ENCODE results near the gene PEX6.
A peak's percentile ranks its signal among the peaks of the same experiment; 100 is the strongest.

PEX6 gene, protein sequence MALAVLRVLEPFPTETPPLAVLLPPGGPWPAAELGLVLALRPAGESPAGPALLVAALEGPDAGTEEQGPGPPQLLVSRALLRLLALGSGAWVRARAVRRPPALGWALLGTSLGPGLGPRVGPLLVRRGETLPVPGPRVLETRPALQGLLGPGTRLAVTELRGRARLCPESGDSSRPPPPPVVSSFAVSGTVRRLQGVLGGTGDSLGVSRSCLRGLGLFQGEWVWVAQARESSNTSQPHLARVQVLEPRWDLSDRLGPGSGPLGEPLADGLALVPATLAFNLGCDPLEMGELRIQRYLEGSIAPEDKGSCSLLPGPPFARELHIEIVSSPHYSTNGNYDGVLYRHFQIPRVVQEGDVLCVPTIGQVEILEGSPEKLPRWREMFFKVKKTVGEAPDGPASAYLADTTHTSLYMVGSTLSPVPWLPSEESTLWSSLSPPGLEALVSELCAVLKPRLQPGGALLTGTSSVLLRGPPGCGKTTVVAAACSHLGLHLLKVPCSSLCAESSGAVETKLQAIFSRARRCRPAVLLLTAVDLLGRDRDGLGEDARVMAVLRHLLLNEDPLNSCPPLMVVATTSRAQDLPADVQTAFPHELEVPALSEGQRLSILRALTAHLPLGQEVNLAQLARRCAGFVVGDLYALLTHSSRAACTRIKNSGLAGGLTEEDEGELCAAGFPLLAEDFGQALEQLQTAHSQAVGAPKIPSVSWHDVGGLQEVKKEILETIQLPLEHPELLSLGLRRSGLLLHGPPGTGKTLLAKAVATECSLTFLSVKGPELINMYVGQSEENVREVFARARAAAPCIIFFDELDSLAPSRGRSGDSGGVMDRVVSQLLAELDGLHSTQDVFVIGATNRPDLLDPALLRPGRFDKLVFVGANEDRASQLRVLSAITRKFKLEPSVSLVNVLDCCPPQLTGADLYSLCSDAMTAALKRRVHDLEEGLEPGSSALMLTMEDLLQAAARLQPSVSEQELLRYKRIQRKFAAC

GRCh38 chr6:42978839-42979522 lies at the start of gene PEX6:
PEX6 (minus strand) TSS chr6:42979181; CDS start chr6:42979150, 31 bp downstream.
- peak; percentile 85 for DNase-seq

- no peak for DNase-seq
These were observed 47.4 kb upstream of the PEX6 start for GRCh38 chr6:43026365-43026764.

DNA sequence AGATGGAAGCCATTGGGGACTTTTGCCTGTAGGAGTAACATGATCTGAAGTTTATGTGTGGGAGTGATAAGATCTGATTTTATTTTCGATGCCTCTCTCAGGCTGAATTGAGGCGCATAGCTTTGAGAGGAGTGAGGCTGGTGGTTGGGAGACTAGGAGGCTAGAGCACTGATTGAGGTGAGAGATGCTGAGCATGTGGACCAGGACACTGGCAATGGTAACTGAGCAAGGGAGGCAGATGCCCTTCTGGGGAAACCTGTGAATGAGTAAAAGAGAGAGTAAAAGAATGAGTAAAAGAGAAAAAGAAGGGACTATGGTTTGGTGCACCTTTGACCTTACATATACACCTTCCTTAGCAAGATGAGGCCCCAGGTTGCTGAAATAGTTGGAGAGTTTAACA lies 45.5 kb upstream of the PEX6 start:
- no peak for DNase-seq

DNA sequence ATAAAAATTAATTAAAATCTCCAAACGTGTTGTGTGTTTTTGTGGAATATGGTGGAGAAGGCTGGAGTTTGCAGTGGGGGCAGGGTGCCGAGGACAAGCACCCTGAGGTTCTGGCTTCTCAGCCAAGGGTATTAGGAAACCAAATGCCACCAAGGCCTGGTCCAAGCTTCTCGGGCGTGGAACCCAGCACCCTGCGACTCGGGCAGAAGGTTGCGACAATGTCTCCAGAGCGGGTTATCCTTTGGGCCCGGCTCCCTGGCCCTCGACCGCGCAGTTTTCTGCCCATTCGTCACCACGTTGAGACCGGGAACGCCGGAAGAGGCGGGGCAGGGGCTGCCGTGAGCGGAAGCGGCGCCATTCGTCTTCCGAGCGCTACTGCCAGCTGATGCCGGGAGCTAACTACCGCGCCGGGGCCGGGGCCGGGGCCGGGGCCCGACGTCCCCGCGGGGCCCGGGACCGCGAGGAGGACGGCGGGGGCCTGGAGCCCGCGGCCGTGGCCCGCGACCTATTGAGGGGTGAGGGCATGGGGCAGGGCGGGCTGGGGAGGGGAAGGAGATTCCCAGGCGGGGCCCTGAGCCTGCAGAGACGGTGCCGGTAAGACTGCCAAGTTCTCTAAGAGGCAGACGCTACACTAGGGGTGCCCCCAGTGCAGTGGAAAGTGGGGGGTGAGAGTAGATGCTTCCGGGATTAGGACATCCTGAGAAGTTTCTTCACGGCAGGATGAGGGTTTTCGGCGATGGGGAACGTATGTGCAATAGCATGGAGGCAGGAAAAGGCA lies 42.5 kb upstream of the PEX6 start, which contains the start of gene RRP36:
RRP36 (plus strand) TSS at position 354 of the 778 bp plus-strand sequence; CDS start at position 386, 32 bp downstream.
- peak; percentile 65 for DNase-seq

GRCh38 chr6:43020847-43021246 lies 41.9 kb upstream of the PEX6 start:
- DNase-seq = no peak

- no peak for DNase-seq
These were observed 41.2 kb upstream of the PEX6 start for GRCh38 chr6:43020052-43020705.

- DNase-seq = no peak
These were observed 40.2 kb upstream of the PEX6 start for GRCh38 chr6:43019152-43019551.

DNA sequence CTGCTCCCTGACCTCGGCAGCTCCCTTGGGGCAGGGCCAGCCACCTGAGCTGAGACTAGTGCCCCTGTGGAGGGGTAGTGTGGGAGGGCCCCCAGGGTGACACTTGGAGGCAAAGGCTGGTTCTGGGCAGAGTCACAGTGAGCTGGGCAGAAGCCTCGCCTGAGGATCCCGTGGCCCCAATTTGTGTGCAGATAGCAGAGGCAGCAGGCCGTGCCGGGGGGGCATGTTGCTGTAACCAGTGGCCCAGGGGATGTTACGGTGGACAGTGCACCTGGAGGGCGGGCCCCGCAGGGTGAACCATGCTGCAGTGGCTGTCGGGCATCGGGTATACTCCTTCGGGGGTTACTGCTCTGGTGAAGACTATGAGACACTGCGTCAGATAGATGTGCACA lies 38.0 kb upstream of the PEX6 start:
- DNase-seq = no peak

- DNase-seq = no peak
These were observed 37.4 kb upstream of the PEX6 start for GRCh38 chr6:43016176-43016942.

DNA sequence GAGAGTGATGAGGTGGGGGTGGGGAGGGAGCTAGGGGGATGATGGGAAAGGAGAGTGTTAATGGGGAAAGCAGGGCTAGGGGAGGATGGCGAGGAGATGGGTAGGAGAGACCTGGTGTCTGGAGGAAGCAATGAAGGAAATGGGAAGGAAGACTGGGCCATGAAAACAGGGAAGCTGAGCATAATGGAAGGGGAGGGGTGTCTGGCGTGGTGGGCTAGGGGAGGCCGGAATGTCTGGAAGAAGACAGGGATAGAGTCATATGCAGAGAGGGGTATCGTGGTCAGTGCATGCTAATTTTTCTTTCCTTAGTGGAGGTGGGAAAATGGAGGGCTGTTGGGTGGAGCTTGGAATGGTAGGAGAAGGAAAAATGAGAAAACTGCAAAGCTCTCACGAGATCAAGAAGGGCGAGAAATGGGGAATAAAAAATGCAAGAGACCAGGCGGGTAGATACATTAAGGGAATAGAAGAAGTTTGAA lies 35.5 kb upstream of the PEX6 start:
- DNase-seq = peak; percentile 25

GRCh38 chr6:43013843-43014433 lies 35.0 kb upstream of the PEX6 start, which contains the start of the genes KLHDC3 and MEA1:
KLHDC3 (plus strand) TSS chr6:43014249; CDS start chr6:43017193, 2,944 bp downstream.
MEA1 (minus strand) TSS chr6:43013946; CDS start chr6:43013813, 133 bp downstream.
- DNase-seq = peak; percentile 100

DNA sequence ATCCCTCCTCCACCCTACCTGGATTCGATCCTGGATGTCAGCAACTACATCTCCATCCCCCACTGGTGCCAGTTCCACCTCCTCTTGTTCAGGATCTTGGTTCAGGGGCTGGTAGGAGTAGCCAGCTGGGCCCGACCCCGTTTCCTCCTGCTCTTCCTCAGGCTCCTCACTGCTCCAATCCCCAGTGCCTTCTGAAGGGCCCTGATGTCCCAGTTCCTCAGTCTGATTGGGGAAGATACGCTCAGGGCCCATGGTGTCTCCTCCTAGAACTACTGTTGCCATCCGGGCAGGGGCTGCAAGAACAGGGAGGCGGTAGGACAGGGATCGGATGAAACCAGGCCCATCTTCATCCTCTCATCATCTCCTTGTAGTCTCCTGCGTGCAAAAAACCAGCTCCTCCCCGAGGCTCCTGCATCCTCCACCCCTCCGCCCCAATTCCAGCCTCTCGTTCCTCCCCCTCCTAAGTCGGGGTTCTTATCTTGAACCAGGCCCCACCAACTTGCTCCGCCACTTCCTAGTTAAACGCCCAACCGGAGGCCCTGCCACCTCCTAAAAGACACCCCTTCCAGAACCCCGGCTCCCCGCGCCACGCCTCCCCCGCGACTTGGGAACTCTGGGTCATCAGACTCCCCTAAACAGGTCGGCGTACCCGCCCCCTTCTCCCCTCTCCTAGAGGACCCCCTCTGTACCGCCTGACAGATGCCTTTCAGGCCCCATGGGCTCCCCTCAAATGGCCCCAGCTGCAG lies 34.3 kb upstream of the PEX6 start:
- peak; percentile 15 for DNase-seq

- DNase-seq = no peak
These were observed 33.4 kb upstream of the PEX6 start for GRCh38 chr6:43012364-43012763.

GRCh38 chr6:43011207-43011606 lies 32.2 kb upstream of the PEX6 start:
- DNase-seq = no peak

GRCh38 chr6:43009124-43009523 lies 30.1 kb upstream of the PEX6 start:
- DNase-seq = no peak

- no peak for DNase-seq
These were observed 28.1 kb upstream of the PEX6 start for GRCh38 chr6:43007126-43007525.

DNA sequence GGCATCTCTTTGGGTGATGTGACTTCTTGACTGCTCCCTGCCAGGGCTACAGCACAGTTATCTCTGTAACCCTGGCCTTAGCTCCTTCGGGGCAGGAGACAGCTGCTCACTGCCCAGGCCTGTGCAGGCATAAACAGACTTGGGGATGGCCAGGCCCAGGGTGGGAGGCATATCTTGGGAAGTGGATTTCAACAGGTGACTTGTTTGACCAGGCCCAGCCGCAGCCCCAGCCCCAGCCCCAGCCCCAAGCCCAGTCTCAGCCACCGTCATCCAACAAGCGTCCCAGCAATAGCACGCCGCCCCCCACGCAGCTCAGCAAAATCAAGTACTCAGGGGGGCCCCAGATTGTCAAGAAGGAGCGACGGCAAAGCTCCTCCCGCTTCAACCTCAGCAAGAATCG lies 27.3 kb upstream of the PEX6 start:
- DNase-seq = no peak

DNA sequence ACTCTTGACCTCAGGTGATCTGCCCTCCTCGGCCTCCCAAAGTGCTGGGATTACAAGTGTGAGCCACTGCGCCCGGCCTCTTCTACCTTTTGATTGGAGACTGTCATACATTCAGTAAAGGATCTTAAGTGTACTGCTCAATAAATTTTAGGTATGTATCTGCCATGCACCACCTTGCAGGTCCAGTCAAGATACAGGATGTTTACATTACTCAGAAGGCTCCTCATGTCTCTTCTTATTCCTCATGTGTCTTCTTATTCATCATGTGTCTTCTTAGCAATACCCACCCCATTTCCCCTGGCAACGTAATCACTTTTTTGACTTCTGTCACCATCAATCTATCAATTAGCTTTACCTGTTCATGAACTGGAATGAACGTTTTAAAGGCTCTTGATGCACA lies 26.9 kb upstream of the PEX6 start:
- no peak for DNase-seq

GRCh38 chr6:43001843-43002242 lies 22.9 kb upstream of the PEX6 start:
- DNase-seq = no peak

Measured in fibroblast of skin of right quadriceps (primary cell).